Transverse colon (tissue), 4 donors: Measurements from ENCODE around the gene ANO7. TPM values are rescaled to one million over a fixed set of nuclear protein-coding genes. Genes with fewer than 3 reads are reported as not detected.

Experiments used
- DNase-seq: peaks from one replicate; pipeline ENCODE4 v3.0.0-alpha.2; 2019
- H3K27ac ChIP-seq, 4 donors: fragments of 200-600 bp; sonication (generic); 2 replicates each; pipeline ENCODE4 v1.5.1; 2016 to 2018; ENCODE audit warnings: inconsistent platforms in 4 of 4
- H3K27me3 ChIP-seq: fragments of 200-600 bp; sonication (generic); 2 replicates; pipeline ENCODE4 v1.5.1; 2017; ENCODE audit warnings: inconsistent platforms
- H3K36me3 ChIP-seq, 4 donors: fragments of 200-600 bp; sonication (generic); 2 replicates each; pipeline ENCODE4 v1.5.1; 2017 to 2019; ENCODE audit warnings: inconsistent platforms in 4 of 4
- H3K4me1 ChIP-seq, 4 donors: fragments of 200-600 bp; sonication (generic); 2 replicates each; pipeline ENCODE4 v1.5.1; 2017 to 2020; ENCODE audit warnings: inconsistent platforms in 4 of 4
- H3K4me3 ChIP-seq, 4 donors: fragments of 200-600 bp; sonication (generic); 1 replicate in 1 of 4; 2 replicates in 3 of 4; pipeline versions ENCODE4 v1.5.1 to v1.6.1; 2017 to 2019; ENCODE audit warnings: inconsistent platforms in 4 of 4
- H3K9me3 ChIP-seq, 2 donors: fragments of 200-600 bp; sonication (generic); 2 replicates each; pipeline ENCODE4 v1.5.1; 2017 to 2019; ENCODE audit warnings: inconsistent platforms in 2 of 2
- EP300 ChIP-seq: sonication (generic); formaldehyde crosslinking; IDR thresholded peaks from one replicate; pipeline ENCODE4 v1.6.1; 2017; ENCODE audit warnings: antibody characterized with exemption, low read depth
- POLR2A ChIP-seq: fragments of 450-650 bp; IDR thresholded peaks from one replicate; pipeline ENCODE4 v1.6.1; 2016; ENCODE audit warnings: antibody characterized with exemption, mild to moderate bottlenecking, moderate library complexity
- POLR2AphosphoS5 ChIP-seq, 3 donors: sonication (generic); formaldehyde crosslinking; IDR thresholded peaks; one replicate each; pipeline ENCODE4 v1.6.1; 2016; ENCODE audit warnings: antibody characterized with exemption in 3 of 3
- WGBS, 2 donors: methylation state at CpG; one replicate each; pipeline ENCODE4 v1.1.5; 2018; ENCODE audit warnings: low coverage in 1 of 2; 5-methylcytosine and 5-hydroxymethylcytosine counted together
- in situ Hi-C, 4 donors: fragments of 200-750 bp; cut with MboI; loops; one replicate each; pipeline versions ENCODE4 v1.15.0 to v1.15.1; 2017; ENCODE audit warnings: low sequenced_read_pairs in 3 of 4, low pct_ligation_motif_present in 1 of 4, low pct_unique_long_range_greater_than_20kb in 1 of 4
- intact Hi-C: fragments of 100-400 bp; cut with DNase I; formaldehyde crosslinking; loops from one replicate; pipeline ENCODE4 v1.15.1; 2023; ENCODE audit warnings: low total_unique reads
- total RNA-seq, 4 donors: library from RNA; depleted of rRNA; stranded (reverse); fragments of >200 nt; gene quantifications; one replicate each; pipeline ENCODE4 v1.1.0, GENCODE V29; 2016
- TF ChIP-seq, protein P1 (sequence below), 5 experiments: fragments of 200-600 bp in 3 of 5; fragments of 450-650 bp in 2 of 5; sonication (generic) in 3 of 5; IDR thresholded peaks; 1 replicate in 2 of 5; 2 replicates in 3 of 5; pipeline ENCODE4 v1.5.1; 2016 to 2017; ENCODE audit warnings: antibody characterized with exemption in 5 of 5, inconsistent platforms in 3 of 5, mild to moderate bottlenecking in 2 of 5, moderate library complexity in 1 of 5

Gene ANO7
- total RNA-seq, 4 donors from 2014 or later: 37.2 to 202 (median 71.0) TPM

DNA sequence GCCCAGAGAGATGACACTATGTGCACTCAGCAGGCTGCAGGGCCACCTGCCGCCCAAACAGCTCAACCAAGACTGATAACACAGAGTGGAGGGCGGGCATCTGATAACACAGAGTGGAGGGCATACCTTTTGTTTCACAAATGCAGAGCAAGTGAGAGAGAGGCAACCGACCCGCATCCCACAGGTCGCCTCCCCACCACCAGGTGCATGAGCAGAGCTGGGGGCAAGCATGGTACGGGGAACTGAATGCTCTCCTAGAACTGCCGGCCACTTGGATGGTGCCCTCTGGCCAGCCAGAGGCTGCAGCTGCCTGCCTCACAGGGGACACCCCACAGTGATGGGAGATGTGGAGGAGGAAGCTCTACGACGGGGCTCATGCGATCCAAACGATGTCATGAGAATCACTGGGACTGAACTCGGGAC, 49.5 kb downstream of the ANO7 start:
- H3K36me3 ChIP-seq: peaks cover 0 to 96% (median 52%) of the 10 kb centered on the region in 4 donors
- H3K27me3 ChIP-seq: no peaks in the 10 kb centered on the region
- in situ Hi-C loops: no loop called here
- H3K27ac ChIP-seq: no peak overlapping the region
- 80 to 93% methylated on average over 2 to 12 of the region's 12 CpGs for WGBS, 2 donors
- H3K4me3 ChIP-seq: no peak overlapping the region
- TF ChIP-seq POLR2AphosphoS5 (IDR thresholded peaks at IDR 0.05): no peak
- TF ChIP-seq, protein P1, sequence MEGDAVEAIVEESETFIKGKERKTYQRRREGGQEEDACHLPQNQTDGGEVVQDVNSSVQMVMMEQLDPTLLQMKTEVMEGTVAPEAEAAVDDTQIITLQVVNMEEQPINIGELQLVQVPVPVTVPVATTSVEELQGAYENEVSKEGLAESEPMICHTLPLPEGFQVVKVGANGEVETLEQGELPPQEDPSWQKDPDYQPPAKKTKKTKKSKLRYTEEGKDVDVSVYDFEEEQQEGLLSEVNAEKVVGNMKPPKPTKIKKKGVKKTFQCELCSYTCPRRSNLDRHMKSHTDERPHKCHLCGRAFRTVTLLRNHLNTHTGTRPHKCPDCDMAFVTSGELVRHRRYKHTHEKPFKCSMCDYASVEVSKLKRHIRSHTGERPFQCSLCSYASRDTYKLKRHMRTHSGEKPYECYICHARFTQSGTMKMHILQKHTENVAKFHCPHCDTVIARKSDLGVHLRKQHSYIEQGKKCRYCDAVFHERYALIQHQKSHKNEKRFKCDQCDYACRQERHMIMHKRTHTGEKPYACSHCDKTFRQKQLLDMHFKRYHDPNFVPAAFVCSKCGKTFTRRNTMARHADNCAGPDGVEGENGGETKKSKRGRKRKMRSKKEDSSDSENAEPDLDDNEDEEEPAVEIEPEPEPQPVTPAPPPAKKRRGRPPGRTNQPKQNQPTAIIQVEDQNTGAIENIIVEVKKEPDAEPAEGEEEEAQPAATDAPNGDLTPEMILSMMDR (IDR thresholded peaks at IDR 0.05): no peak
- TF ChIP-seq POLR2A: no peak
- TF ChIP-seq EP300: no peak
- no peaks in the 10 kb centered on the region for H3K4me1 ChIP-seq
- intact Hi-C loops: no loop called here
- no peak for DNase-seq
- H3K9me3 ChIP-seq: no peaks in the 10 kb centered on the region

- Histone ChIP-seq H3K4me3 (no peak overlapping the region), H3K9me3 (no peaks in the 10 kb centered on the region), H3K27ac (no peak overlapping the region), H3K27me3 (no peaks in the 10 kb centered on the region), H3K36me3 (peaks cover 0 to 97% (median 52%) of the 10 kb centered on the region in 4 donors), H3K4me1 (no peaks in the 10 kb centered on the region)
- in situ Hi-C loops: no loop called here
- TF ChIP-seq POLR2AphosphoS5 (IDR thresholded peaks at IDR 0.05): no peak
- TF ChIP-seq, protein P1 (IDR thresholded peaks at IDR 0.05): no peak
- TF ChIP-seq POLR2A: no peak
- TF ChIP-seq EP300: no peak
- DNase-seq: no peak
- intact Hi-C loops: no loop called here
- 69 to 82% methylated on average over 3 to 5 of the region's 5 CpGs for WGBS, 2 donors
These were observed 50.3 kb downstream of the ANO7 start for GRCh38 chr2:241238693-241239198.

GRCh38 chr2:241239552-241240202, 51.2 kb downstream of the ANO7 start:
- H3K9me3 ChIP-seq: no peaks in the 10 kb centered on the region
- in situ Hi-C loops (no loop called here), intact Hi-C loops (no loop called here)
- no peak overlapping the region for H3K27ac ChIP-seq
- 96 to 97% methylated on average over 4 to 27 of the region's 28 CpGs for WGBS, 2 donors
- no peak overlapping the region for H3K4me3 ChIP-seq
- no peaks in the 10 kb centered on the region for H3K4me1 ChIP-seq
- DNase-seq: no peak
- H3K27me3 ChIP-seq: no peaks in the 10 kb centered on the region
- H3K36me3 ChIP-seq: peaks cover 0 to 98% (median 50%) of the 10 kb centered on the region in 4 donors
- TF ChIP-seq, protein P1 (IDR thresholded peaks at IDR 0.05): no peak
- TF ChIP-seq POLR2AphosphoS5 (IDR thresholded peaks at IDR 0.05) (no peak), POLR2A (no peak), EP300 (no peak)

- H3K4me1 ChIP-seq: no peaks in the 10 kb centered on the region
- 90 to 95% methylated on average over 3 to 21 of the region's 21 CpGs for WGBS, 2 donors
- TF ChIP-seq POLR2AphosphoS5 (IDR thresholded peaks at IDR 0.05): no peak
- TF ChIP-seq, protein P1 (IDR thresholded peaks at IDR 0.05): no peak
- no peak for TF ChIP-seq POLR2A
- TF ChIP-seq EP300: no peak
- DNase-seq: no peak
- in situ Hi-C loops: no loop called here
- no peaks in the 10 kb centered on the region for H3K27me3 ChIP-seq
- no peaks in the 10 kb centered on the region for H3K9me3 ChIP-seq
- no peak overlapping the region for H3K4me3 ChIP-seq
- intact Hi-C loops: no loop called here
- no peak overlapping the region for H3K27ac ChIP-seq
- H3K36me3 ChIP-seq: peaks cover 0 to 98% (median 49%) of the 10 kb centered on the region in 4 donors
These were observed 52.0 kb downstream of the ANO7 start for GRCh38 chr2:241240320-241241004.
